DOHH2 (cell line): ENCODE results near the gene CDKAL1.

ENCODE experiments used
- EZH2phosphoT487 ChIP-seq: fragments of 200-600 bp; sonication (generic); IDR thresholded peaks from 2 replicates; pipeline ENCODE4 v1.6.1; 2017; ENCODE audit warnings: borderline replicate concordance, mild to moderate bottlenecking, antibody characterized with exemption, low read length, moderate library complexity, mixed read lengths
- TF ChIP-seq, protein P1 (sequence below): fragments of 200-600 bp; sonication (generic); IDR thresholded peaks from one replicate; pipeline ENCODE4 v1.5.1; 2014; ENCODE audit warnings: antibody characterized with exemption, mild to moderate bottlenecking, low read depth, low read length; ENCODE audit not compliant: poor library complexity, severe bottlenecking

DNA sequence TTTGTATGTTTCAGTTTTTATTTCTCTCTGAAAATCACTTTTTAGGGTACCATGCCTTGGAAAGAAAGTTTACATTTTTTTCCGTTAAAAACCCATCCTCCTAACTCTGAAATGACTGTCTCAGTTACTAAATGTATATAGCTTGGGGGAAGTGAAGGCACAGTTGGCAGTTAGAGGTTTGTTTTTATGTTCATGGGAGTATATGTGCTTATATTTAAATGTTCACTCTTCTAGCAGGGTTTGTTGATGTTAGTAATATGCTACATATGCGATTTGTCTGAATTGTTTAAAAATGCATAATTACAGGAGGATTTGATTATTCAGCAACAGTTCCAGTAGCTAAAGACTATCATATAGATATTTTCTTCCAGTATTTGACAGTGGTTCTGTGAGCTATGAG is 31.1 kb downstream of the CDKAL1 start:
- TF ChIP-seq, protein P1, sequence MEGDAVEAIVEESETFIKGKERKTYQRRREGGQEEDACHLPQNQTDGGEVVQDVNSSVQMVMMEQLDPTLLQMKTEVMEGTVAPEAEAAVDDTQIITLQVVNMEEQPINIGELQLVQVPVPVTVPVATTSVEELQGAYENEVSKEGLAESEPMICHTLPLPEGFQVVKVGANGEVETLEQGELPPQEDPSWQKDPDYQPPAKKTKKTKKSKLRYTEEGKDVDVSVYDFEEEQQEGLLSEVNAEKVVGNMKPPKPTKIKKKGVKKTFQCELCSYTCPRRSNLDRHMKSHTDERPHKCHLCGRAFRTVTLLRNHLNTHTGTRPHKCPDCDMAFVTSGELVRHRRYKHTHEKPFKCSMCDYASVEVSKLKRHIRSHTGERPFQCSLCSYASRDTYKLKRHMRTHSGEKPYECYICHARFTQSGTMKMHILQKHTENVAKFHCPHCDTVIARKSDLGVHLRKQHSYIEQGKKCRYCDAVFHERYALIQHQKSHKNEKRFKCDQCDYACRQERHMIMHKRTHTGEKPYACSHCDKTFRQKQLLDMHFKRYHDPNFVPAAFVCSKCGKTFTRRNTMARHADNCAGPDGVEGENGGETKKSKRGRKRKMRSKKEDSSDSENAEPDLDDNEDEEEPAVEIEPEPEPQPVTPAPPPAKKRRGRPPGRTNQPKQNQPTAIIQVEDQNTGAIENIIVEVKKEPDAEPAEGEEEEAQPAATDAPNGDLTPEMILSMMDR: no peak
- TF ChIP-seq EZH2phosphoT487: no peak
